Activated CD8-positive, alpha-beta T cell treated with anti-CD3 and anti-CD28 coated beads, Interleukin-2, amount 10 ng/mL, durations not matched to agents 7 days and 5 days (primary cell): ENCODE measurements around the gene DMTF1. TPM values are rescaled to one million over a fixed set of nuclear protein-coding genes. Genes with fewer than 3 reads are reported as not detected.

Experiments used
- ATAC-seq: fragments of 150-1000 bp; cut with Tn5 transposase; one replicate; pipeline ENCODE4 v1.10.0; 2021; ENCODE audit warnings: moderate library complexity
- CTCF ChIA-PET: fragments of 350-600 bp; sonication (Branson Sonifier 250); formaldehyde crosslinking; loops from one replicate; lab custom pipeline; 2021; ENCODE audit warnings: antibody characterized with exemption; lab: Charles Lee
- POLR2A ChIA-PET: fragments of 350-600 bp; sonication (Branson Sonifier 250); formaldehyde crosslinking; loops from one replicate; lab custom pipeline; 2021; ENCODE audit warnings: antibody characterized with exemption; lab: Charles Lee
- DNase-seq: peaks from one replicate; pipeline ENCODE4 v3.0.0-alpha.2; 2020
- H3K27ac Mint-ChIP-seq: one replicate; pipeline ENCODE4 v1.8.0; 2021; ENCODE audit warnings: mild to moderate bottlenecking, mixed read lengths
- H3K27me3 Mint-ChIP-seq: one replicate; pipeline ENCODE4 v1.8.0; 2021; ENCODE audit warnings: low read depth, mixed read lengths
- H3K36me3 Mint-ChIP-seq: one replicate; pipeline ENCODE4 v1.8.0; 2021; ENCODE audit warnings: low read depth, mixed read lengths
- H3K4me1 Mint-ChIP-seq: one replicate; pipeline ENCODE4 v1.8.0; 2021; ENCODE audit warnings: low read depth, mixed read lengths
- H3K4me3 Mint-ChIP-seq: one replicate; pipeline ENCODE4 v1.8.0; 2021; ENCODE audit warnings: mild to moderate bottlenecking, mixed read lengths
- H3K9me3 Mint-ChIP-seq: one replicate; pipeline ENCODE4 v1.8.0; 2022; ENCODE audit warnings: mixed read lengths; ENCODE audit not compliant: insufficient read depth
- total RNA-seq, 2 experiments: library from RNA; stranded (reverse); gene quantifications; one replicate each; pipeline ENCODE4 v1.2.3, GENCODE V29; 2021

Gene DMTF1
- total RNA-seq, 2 experiments from 2014 or later = 94.7 to 96.8 TPM

DNA sequence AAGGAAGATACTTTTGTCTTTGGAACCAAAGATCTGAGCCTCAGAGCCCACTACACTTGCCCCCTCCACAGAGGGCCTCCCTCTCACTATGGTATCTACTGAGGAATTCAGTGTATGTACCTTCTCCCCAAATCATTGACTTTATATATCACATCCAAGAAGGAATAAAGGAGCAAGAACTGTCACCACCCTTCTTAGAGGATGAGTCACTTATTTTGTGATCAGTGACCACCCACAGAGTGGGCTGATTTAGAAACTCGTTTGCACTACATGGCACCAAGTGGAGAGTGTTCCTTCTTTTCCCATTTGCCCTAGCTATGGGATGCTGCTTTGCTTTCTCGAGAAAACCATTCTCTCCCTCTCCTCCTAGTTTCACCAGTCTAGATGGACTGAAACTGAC is 61.6 kb downstream of the DMTF1 start:
- Mint-ChIP-seq H3K27ac (peak overlapping the region; percentile 94), H3K9me3 (no peaks in the 10 kb centered on the region), H3K4me1 (peaks cover 75% of the 10 kb centered on the region), H3K27me3 (no peaks in the 10 kb centered on the region), H3K4me3 (peak overlapping the region; percentile 10), H3K36me3 (peaks cover 64% of the 10 kb centered on the region)
- CTCF ChIA-PET = interaction anchor here (1.2 to 1.7 kb wide), 3 partner anchors 9 to 61 kb away, joined by 3 to 5 read pairs (median 4); partner anchors contain the start of gene DMTF1
- DNase-seq (no peak), ATAC-seq (no peak)
- POLR2A ChIA-PET = interaction anchor here (1.0 to 4.7 kb wide), 4 partner anchors 11 to 60 kb away, joined by 3 to 36 read pairs (median 18); partner anchors contain the start of gene DMTF1

DNA sequence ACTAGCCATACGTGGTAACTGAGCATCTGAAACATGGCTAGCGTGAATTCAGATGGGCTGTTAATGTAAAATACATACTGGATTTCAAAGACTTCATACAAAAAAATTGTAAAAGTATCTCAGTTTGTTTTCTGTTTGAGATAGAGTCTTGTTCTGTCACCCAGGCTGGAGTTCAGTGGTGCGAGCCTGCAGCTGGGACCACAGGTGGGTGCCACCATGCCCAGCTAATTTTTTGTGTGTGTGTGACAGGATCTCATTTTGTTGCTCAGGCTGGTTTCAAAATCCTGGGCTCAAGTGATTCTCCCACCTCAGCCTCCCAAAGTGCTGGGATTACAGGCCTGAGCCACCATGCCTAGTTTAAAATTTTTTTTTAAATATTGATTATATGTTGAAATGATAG is 62.8 kb downstream of the DMTF1 start:
- Mint-ChIP-seq H3K27ac (no peak overlapping the region), H3K9me3 (no peaks in the 10 kb centered on the region), H3K36me3 (peaks cover 62% of the 10 kb centered on the region), H3K27me3 (no peaks in the 10 kb centered on the region), H3K4me3 (no peak overlapping the region), H3K4me1 (peaks cover 74% of the 10 kb centered on the region)
- CTCF ChIA-PET = interaction anchor here (1.2 to 3.1 kb wide), 2 partner anchors 10 to 21 kb away, joined by 4 to 13 read pairs; no protein-coding TSS in a partner anchor
- ATAC-seq = no peak
- POLR2A ChIA-PET = interaction anchor here (4.7 to 6.2 kb wide), 2 partner anchors 62 kb away, joined by 36 to 146 read pairs; partner anchors contain the start of gene DMTF1
- DNase-seq = no peak

DNA sequence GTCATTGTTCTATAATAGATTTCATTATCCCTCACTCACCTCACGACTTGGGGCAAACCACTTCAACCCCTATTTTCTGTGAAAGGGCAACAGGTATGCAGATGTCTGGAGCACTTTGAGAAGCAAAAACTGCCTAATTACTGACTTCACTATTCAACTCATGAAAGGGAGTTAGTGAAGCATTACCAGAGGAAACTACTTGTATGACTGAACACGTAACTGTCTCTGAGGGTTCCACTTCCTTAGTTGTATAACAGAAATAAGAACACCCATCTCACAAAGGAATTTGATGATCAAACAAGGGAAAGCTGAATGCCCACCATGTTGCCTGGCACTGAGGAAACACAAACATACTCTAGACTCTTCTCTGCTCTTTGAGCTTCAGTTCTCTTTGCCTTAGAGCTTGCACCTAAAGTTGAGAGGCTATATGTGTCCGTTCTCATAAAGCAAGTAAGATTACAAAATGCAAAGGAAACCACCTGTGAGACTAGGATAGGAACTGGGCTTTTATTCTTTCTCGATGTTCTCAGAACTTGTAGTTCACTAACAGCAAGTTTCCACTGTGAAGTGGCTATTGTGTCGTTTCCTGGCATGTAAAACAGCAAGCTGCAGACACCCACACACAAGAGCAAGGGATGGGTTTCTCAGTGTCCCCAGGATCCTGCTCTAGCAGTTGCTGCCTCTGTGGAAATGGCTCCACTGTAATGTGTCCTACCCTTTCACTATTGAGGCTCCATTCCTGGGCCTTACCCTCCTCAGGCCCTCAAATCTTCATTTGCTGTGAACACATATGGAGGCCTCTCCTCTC is 64.7 kb downstream of the DMTF1 start:
- Mint-ChIP-seq H3K9me3 (no peaks in the 10 kb centered on the region), H3K4me3 (peak overlapping the region; percentile 99), H3K36me3 (peaks cover 45% of the 10 kb centered on the region), H3K4me1 (peaks cover 64% of the 10 kb centered on the region), H3K27ac (peak overlapping the region; percentile 99), H3K27me3 (peaks cover 6% of the 10 kb centered on the region)
- ChIA-PET CTCF (interaction anchor here (0.7 to 6.4 kb wide), 5 partner anchors 19 to 68 kb away, joined by 3 to 37 read pairs (median 7); partner anchors contain the start of gene DMTF1), POLR2A (interaction anchor here (0.8 to 6.2 kb wide), 10 partner anchors 9 to 128 kb away, joined by 3 to 146 read pairs (median 4); partner anchors contain the start of genes CROT and DMTF1)
- ATAC-seq (peak; percentile 29), DNase-seq (peak; percentile 61)

DNA sequence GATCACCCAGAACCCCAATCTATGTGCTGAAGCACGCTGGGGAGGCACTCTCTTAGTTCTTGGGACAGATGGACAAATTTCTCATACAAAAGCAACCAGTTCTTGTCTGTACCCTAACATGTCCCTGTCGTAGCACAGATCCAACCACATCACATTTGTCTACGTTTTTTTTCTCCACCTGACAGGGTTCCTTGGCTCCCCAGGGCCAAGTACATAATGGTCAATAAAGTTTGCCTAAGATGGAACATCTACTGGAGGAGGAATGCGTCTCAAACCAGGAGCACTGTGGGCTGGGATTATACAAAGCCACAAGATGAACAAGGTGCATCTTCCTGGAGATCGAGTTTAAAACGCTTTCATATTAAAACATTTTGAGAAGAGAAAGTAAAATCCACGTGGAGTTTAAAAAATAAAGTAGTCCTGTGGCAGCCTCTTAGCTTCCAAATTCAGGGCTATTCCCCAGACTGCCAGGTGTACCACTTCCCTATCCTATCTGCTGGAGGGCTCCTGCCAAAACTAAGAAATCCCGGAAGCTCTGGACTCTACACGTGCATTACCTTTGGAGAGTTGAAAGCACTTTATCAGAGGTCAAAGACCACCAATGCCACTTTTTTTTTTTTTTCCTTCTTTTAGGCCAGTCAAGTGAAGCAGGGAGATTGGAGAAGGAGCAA is 65.9 kb downstream of the DMTF1 start:
- DNase-seq (no peak), ATAC-seq (no peak)
- peaks cover 52% of the 10 kb centered on the region for H3K4me1 Mint-ChIP-seq
- CTCF ChIA-PET = interaction anchor here (0.9 to 6.4 kb wide), 6 partner anchors 12 to 70 kb away, joined by 3 to 37 read pairs (median 6); partner anchors contain the start of gene DMTF1
- H3K4me3 Mint-ChIP-seq = peak overlapping the region; percentile 99
- H3K27me3 Mint-ChIP-seq = peaks cover 6% of the 10 kb centered on the region
- POLR2A ChIA-PET = interaction anchor here (0.7 to 6.2 kb wide), 9 partner anchors 10 to 127 kb away, joined by 3 to 146 read pairs (median 4); partner anchors contain the start of genes CROT and DMTF1
- H3K36me3 Mint-ChIP-seq = peaks cover 39% of the 10 kb centered on the region
- H3K9me3 Mint-ChIP-seq = no peaks in the 10 kb centered on the region
- H3K27ac Mint-ChIP-seq = peak overlapping the region; percentile 99

DNA sequence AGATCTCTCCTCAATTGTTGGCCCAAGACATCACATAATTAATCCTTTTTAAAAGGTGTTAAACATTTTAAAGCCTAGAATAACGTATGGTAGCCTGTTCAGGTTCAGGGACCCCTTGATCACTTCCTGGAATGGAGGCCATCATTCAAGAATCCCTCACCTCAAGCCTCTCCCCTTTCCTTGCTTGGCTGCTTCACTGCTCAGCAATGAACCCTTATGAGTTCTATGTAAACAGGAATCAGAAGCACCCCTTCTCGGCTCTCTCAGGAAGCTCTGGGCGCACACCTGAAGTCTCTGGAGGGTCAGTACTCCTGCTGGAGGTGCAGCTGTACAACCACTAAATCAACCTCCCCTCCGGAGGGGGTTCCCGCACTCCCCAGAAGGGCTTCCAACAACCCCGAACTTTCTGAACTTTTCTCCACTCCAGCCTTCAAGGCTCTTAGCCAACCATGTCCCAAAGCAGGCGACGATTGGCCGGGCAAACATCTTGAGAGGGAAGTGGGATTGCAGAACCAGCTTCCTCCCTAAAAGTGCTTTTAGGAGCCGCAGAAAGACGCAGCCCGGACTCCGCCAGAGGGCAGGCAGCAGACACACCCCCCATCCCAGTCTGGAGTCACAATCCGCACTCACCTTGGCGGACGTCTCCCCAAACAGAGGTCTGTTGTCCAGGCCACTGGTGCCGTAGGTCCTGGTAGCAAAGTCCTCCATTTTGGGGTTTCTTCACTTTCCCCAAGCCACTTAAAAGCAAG is 66.7 kb downstream of the DMTF1 start:
- ATAC-seq (peak; percentile 4), DNase-seq (peak; percentile 47)
- ChIA-PET CTCF (interaction anchor here (0.9 to 6.4 kb wide), 8 partner anchors 11 to 69 kb away, joined by 3 to 37 read pairs (median 4); partner anchors contain the start of gene DMTF1), POLR2A (interaction anchor here (1.0 to 6.2 kb wide), 14 partner anchors 7 to 70 kb away, joined by 3 to 146 read pairs (median 5); partner anchors contain the start of gene DMTF1)
- Mint-ChIP-seq H3K4me3 (peak overlapping the region; percentile 99), H3K27me3 (peaks cover 6% of the 10 kb centered on the region), H3K4me1 (peaks cover 43% of the 10 kb centered on the region), H3K36me3 (peaks cover 34% of the 10 kb centered on the region), H3K9me3 (no peaks in the 10 kb centered on the region), H3K27ac (peak overlapping the region; percentile 99)

DNA sequence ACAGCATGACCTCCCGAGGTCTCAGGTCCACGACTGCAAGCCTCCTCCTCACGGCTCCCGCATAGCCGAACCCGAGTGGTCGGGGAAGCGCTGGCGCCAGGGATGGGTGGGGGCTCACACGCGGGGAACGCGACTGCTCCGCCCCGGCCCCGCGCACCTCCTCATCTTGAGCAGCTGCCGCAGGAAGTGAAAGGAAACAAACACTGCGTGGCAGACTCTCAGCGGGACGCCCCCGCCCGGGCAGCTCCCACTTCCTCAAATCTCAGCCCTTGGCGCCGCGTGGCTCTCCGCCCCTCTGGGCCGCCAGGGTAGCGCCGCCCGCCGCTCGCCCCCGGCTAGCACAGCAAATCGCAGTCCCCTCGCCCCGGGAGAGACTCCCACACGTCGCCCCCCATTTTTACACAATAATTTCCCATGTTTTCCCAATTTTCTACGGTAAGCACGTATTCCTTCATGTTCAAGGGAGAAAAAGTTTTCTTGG is 67.3 kb downstream of the DMTF1 start, which contains the start of gene TMEM243:
TMEM243 (minus strand) TSS at position 188 of the 481 bp plus-strand sequence. CDS start 229 bp downstream, outside the sequence.
- ATAC-seq (peak; percentile 73), DNase-seq (peak; percentile 88)
- Mint-ChIP-seq H3K27ac (peak within 1 kb of the TSS; percentile 99), H3K9me3 (no peaks in the 10 kb centered on the region), H3K4me1 (peaks cover 37% of the 10 kb centered on the region), H3K4me3 (peak within 1 kb of the TSS; percentile 99), H3K36me3 (peaks cover 28% of the 10 kb centered on the region), H3K27me3 (peaks cover 6% of the 10 kb centered on the region)
- ChIA-PET POLR2A (interaction anchor here (1.0 to 6.2 kb wide), 16 partner anchors 8 to 71 kb away, joined by 3 to 146 read pairs (median 6); partner anchors contain the start of gene DMTF1), CTCF (interaction anchor here (1.1 to 6.4 kb wide), 6 partner anchors 11 to 66 kb away, joined by 3 to 37 read pairs (median 4); partner anchors contain the start of gene DMTF1)

DNA sequence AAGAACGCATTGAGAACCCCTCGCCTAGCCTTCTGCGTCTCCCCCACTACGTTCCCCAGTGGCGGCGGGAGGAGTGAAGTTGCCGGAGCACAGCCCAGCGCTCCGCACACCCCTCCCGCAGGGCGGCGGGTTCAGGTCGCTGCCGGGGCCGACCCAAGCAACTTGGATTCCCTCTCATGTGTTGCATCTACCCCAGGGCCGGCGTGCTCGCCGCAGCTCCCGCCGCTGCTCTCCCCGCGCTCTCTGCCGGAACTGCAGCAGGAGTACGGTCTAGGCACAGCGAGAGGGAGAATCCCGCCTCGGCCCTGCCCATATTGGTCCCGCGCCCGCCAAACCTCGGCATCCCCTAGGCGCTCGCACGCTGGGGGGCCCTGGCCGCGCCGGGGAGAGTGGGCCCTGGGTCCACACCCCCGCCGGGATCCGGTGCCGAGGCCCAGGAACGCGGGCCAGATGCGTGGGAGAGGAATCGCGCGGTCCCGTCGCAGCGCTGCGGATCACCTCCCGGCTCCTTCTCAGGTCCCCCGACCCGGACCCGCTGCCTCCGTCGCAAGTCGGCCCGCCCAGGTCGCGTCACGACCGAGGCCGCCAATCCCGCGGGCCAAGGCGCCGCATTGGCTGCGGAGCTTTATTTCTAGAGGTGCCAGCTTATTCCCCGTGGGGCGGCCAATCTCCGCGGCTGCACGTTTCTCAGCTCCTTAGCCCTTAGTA is 67.9 kb downstream of the DMTF1 start:
- no peaks in the 10 kb centered on the region for H3K9me3 Mint-ChIP-seq

DNA sequence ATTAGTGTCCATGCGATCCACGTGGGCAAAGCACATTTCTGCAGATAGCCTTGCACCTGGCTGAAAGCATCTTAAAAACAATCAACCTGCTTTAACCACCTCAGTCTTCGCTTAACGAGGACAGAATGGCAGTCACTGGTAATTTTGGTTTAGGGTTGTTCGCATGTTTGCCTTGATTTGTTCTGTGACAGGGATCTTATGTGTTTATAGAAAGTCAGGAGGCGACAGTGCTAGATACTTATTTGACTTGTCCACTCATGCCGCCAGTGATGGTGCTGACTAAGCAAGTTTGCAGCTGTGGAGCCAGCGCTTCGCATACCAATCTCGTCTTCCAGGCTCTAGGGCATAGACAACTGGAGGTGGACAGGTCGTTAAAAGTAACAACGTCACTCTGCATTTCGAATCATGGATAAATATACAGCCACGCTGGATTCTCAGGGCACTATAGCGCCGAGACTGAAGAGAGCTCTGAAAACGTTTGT is 68.5 kb downstream of the DMTF1 start:
- ChIA-PET CTCF (interaction anchor here (0.6 to 6.4 kb wide), 9 partner anchors 8 to 72 kb away, joined by 3 to 37 read pairs (median 4); partner anchors contain the start of gene DMTF1), POLR2A (interaction anchor here (0.6 to 6.2 kb wide), 14 partner anchors 8 to 124 kb away, joined by 3 to 146 read pairs (median 7); partner anchors contain the start of genes CROT and DMTF1)
- Mint-ChIP-seq H3K36me3 (peaks cover 22% of the 10 kb centered on the region), H3K9me3 (no peaks in the 10 kb centered on the region), H3K27ac (peak overlapping the region; percentile 63), H3K27me3 (peaks cover 6% of the 10 kb centered on the region), H3K4me1 (peaks cover 28% of the 10 kb centered on the region), H3K4me3 (peak overlapping the region; percentile 99)
- ATAC-seq (no peak), DNase-seq (peak; percentile 32)

More for the DNA sequence above, 67.9 kb downstream of the DMTF1 start:
- H3K36me3 Mint-ChIP-seq = peaks cover 26% of the 10 kb centered on the region
- POLR2A ChIA-PET = interaction anchor here (0.6 to 6.2 kb wide), 20 partner anchors 7 to 125 kb away, joined by 3 to 146 read pairs (median 6); partner anchors contain the start of genes CROT and DMTF1
- H3K27me3 Mint-ChIP-seq = peaks cover 6% of the 10 kb centered on the region
- H3K4me3 Mint-ChIP-seq = peak overlapping the region; percentile 99
- H3K4me1 Mint-ChIP-seq = peaks cover 32% of the 10 kb centered on the region
- DNase-seq (peak; percentile 84), ATAC-seq (peak; percentile 64)
- H3K27ac Mint-ChIP-seq = peak overlapping the region; percentile 99
- CTCF ChIA-PET = interaction anchor here (0.6 to 6.4 kb wide), 12 partner anchors 8 to 72 kb away, joined by 3 to 37 read pairs (median 4); partner anchors contain the start of gene DMTF1

DNA sequence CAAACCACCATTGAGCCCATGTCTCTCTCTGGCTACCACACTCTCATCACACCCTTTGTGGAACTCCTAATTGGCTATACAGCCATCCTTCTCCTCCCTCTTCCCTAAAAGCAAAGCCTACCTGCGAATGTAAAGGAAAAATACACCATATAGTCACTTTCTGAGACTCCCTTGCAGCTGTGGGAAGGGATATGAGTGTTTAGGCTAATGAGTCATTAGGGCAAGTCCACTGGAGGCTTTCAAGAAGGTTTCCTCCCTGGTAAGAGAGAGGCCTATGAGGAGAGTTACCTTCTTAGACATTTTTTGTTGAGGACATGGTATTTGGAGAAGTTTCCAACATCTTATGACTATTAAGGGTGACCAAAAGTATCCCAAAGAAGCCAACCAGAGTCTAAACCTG is 71.4 kb downstream of the DMTF1 start:
- Mint-ChIP-seq H3K36me3 (peaks cover 10% of the 10 kb centered on the region), H3K4me3 (no peak overlapping the region), H3K9me3 (no peaks in the 10 kb centered on the region), H3K27ac (no peak overlapping the region), H3K4me1 (peaks cover 22% of the 10 kb centered on the region), H3K27me3 (peaks cover 6% of the 10 kb centered on the region)
- ChIA-PET POLR2A (no interaction called here), CTCF (interaction anchor here (5.4 kb wide), 1 partner anchor 13 kb away, joined by 29 read pairs; no protein-coding TSS in a partner anchor)
- ATAC-seq (no peak), DNase-seq (no peak)
